Measurements from ENCODE around the gene GUCY2D.
"Not testable (repeated sequence)": the region's sequence is repeated elsewhere in the genome, so short reads cannot be mapped to it uniquely, and the experiment has no call there.

Gene GUCY2D

DNA sequence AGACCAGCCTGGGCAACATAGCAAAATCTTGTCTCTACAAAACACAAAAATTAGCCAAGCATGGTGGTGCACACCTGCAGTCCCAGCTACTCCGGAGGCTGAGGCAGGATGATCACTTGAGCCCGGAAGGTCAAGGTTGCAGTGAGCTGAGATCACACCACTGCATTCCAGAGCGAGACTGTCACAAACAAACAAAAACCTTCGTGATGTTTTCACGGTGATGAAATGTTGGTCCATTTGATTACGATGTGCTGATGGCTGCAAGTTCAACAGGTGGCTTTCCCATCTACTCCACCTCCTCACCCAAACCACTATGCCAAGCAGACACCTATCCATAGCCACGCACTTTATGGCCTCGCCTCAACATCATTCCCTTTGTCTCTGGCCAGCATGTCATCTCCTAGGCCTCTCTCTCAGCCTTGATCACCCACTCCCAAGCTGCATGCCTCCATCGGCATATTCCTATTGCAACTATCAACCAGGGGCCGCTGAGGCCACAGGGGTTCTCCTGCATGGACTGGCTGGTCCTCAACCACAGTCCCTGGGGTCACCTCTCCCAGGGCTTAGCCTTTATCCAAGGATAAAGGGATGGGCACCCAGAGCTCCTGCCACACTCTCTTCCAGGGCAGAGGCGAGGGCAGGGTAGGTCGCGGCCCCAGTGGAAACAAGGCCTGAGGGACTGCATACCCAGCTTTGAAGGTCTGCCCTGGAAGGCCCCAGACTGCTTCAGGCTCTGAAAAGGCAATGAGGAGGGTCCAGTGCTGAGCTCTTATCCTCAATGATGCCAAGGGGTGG, 19.3 kb downstream of the GUCY2D start:
- H3K27ac ChIP-seq = no peak overlapping the region
- H3K9me3 ChIP-seq (ENCODE audit: severe bottlenecking) = no peaks in the 10 kb centered on the region
- H3K36me3 ChIP-seq = no peaks in the 10 kb centered on the region
- no peak for TF ChIP-seq CTCF (IDR thresholded peaks at IDR 0.05; ENCODE audit: low read depth, low read length)
- H3K27me3 ChIP-seq (ENCODE audit: insufficient read depth, low read depth, severe bottlenecking) = peaks cover under 1% of the 10 kb centered on the region
- H3K4me3 ChIP-seq (ENCODE audit: low read depth, low read length) = no peak overlapping the region
- no peak for DNase-seq

DNA sequence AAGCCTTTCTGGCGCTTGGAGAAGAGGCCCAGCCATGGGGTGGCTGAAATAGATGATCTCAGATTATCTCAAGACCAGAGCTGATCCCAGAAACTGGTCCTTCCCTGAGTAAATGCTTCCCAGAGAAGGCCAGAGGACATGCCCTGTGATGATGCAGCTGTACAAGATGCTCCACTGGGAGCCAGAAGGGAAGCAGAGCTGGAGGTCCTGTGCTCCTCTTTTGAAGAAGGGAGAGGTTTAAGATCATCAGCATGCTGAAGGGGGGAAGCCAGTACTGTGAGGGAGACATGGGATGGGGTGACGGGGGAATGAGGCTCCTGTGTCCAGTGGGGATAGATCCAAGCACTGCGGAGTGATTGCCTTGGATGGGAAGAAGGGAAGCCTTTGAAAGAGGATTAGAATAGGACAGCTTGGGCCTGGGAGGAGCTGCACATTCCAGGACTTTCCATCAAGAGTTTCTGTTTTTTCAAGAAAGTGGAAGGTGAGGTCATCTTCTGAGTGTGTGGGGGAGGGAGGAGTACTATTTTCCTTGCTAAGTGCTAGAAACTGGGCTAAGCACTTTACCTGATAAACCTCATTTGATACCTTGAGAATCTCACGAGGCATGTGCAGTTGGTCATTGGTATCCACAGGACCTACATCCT, 20.1 kb downstream of the GUCY2D start:
- no peaks in the 10 kb centered on the region for H3K9me3 ChIP-seq (ENCODE audit: severe bottlenecking)
- no peaks in the 10 kb centered on the region for H3K36me3 ChIP-seq
- H3K27me3 ChIP-seq (ENCODE audit: insufficient read depth, low read depth, severe bottlenecking) = peaks cover 7% of the 10 kb centered on the region
- no peak for TF ChIP-seq CTCF (IDR thresholded peaks at IDR 0.05; ENCODE audit: low read depth, low read length)
- DNase-seq = no peak
- H3K4me3 ChIP-seq (ENCODE audit: low read depth, low read length) = no peak overlapping the region
- H3K27ac ChIP-seq = no peak overlapping the region

- H3K27ac ChIP-seq; H3K36me3 ChIP-seq; H3K9me3 ChIP-seq (ENCODE audit: severe bottlenecking); DNase-seq; H3K4me3 ChIP-seq (ENCODE audit: low read depth, low read length): not testable (repeated sequence)
- peaks cover 11% of the 10 kb centered on the region for H3K27me3 ChIP-seq (ENCODE audit: insufficient read depth, low read depth, severe bottlenecking)
Observed at GRCh38 chr17:8024161-8024560, 21.7 kb downstream of the GUCY2D start.

GRCh38 chr17:8025176-8025911, 22.9 kb downstream of the GUCY2D start:
- Histone ChIP-seq H3K4me3 (ENCODE audit: low read depth, low read length) (no peak overlapping the region), H3K27ac (no peak overlapping the region), H3K36me3 (no peaks in the 10 kb centered on the region), H3K9me3 (ENCODE audit: severe bottlenecking) (no peaks in the 10 kb centered on the region), H3K27me3 (ENCODE audit: insufficient read depth, low read depth, severe bottlenecking) (peaks cover 11% of the 10 kb centered on the region)
- TF ChIP-seq CTCF (IDR thresholded peaks at IDR 0.05; ENCODE audit: low read depth, low read length) = no peak
- peak; percentile 66 for DNase-seq

DNA sequence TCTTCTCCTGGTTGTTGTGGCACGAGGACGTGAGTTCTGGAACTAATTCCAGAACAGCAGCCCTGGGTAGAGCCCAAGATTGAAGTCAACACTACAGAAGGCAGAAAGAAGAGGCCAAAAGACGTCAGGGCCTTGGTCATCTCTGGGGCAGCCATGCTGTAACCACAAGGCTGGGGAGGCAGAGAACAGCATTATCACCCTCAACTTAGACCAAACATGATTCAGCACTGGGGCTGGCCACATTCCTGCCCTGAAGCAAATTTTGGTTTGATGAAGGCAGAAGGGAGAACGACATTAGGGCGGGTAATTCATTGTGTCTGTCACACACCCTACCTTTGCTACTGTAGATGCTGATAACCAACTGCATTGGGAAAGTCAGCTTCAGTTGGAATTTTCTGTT, 26.7 kb downstream of the GUCY2D start:
- no peaks in the 10 kb centered on the region for H3K9me3 ChIP-seq (ENCODE audit: severe bottlenecking)
- H3K27ac ChIP-seq = no peak overlapping the region
- no peak for DNase-seq
- no peak overlapping the region for H3K4me3 ChIP-seq (ENCODE audit: low read depth, low read length)
- peaks cover 11% of the 10 kb centered on the region for H3K27me3 ChIP-seq (ENCODE audit: insufficient read depth, low read depth, severe bottlenecking)
- no peak for TF ChIP-seq CTCF (IDR thresholded peaks at IDR 0.05; ENCODE audit: low read depth, low read length)
- H3K36me3 ChIP-seq = no peaks in the 10 kb centered on the region

DNA sequence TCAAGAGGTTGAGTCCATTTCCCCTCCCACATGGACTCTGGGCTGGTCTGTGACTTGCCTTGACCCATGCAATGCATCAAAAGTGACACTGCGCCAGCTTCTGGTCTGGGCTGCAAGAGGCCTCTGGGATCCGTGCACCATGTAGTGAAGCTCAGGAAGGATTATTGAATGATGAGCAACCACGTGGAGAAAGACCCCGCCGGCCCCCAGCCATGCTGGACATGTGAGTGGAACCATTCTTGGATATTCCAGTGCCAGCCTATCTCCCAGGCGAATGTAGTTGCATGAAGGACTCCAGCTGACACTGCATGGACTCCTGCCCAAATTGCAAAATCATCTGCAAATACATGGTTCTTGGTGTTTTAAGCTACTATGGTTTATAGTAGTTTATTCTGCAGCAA, 28.8 kb downstream of the GUCY2D start:
- H3K36me3 ChIP-seq = no peaks in the 10 kb centered on the region
- no peaks in the 10 kb centered on the region for H3K9me3 ChIP-seq (ENCODE audit: severe bottlenecking)
- H3K27ac ChIP-seq = no peak overlapping the region
- H3K4me3 ChIP-seq (ENCODE audit: low read depth, low read length) = no peak overlapping the region
- TF ChIP-seq CTCF (IDR thresholded peaks at IDR 0.05; ENCODE audit: low read depth, low read length) = no peak
- no peak for DNase-seq
- peaks cover 11% of the 10 kb centered on the region for H3K27me3 ChIP-seq (ENCODE audit: insufficient read depth, low read depth, severe bottlenecking)
